KOPT-K1 (cell line): Measurements from ENCODE around the gene SCRN1.
"Not testable (repeated sequence)": the region's sequence is repeated elsewhere in the genome, so short reads cannot be mapped to it uniquely, and the experiment has no call there.

ENCODE experiments used
- H3K27ac ChIP-seq: fragments of 200-600 bp; sonication (generic); 2 replicates; pipeline ENCODE4 v1.5.1; 2016; ENCODE audit warnings: antibody characterized with exemption, mild to moderate bottlenecking, low read depth, low read length; ENCODE audit not compliant: poor library complexity, severe bottlenecking
- H3K36me3 ChIP-seq: fragments of 200-600 bp; sonication (generic); 2 replicates; pipeline ENCODE4 v1.5.1; 2017; ENCODE audit warnings: antibody characterized with exemption, mild to moderate bottlenecking, low read length, moderate library complexity; ENCODE audit not compliant: insufficient read depth
- H3K9me3 ChIP-seq: fragments of 200-600 bp; sonication (generic); 2 replicates; pipeline ENCODE4 v1.5.1; 2017; ENCODE audit warnings: antibody characterized with exemption, low read length, mild to moderate bottlenecking; ENCODE audit not compliant: insufficient read depth, poor library complexity, severe bottlenecking

The SCRN1 gene

GRCh38 chr7:29906200-29907022 is 83.2 kb downstream of the SCRN1 start:
- Histone ChIP-seq H3K36me3 (no peaks in the 10 kb centered on the region), H3K27ac (no peak overlapping the region), H3K9me3 (peaks cover 41% of the 10 kb centered on the region)

GRCh38 chr7:29900745-29901144 is 88.9 kb downstream of the SCRN1 start:
- no peak overlapping the region for H3K27ac ChIP-seq
- H3K36me3 ChIP-seq = no peaks in the 10 kb centered on the region
- H3K9me3 ChIP-seq = peaks cover 11% of the 10 kb centered on the region

GRCh38 chr7:29898301-29898700 is 91.3 kb downstream of the SCRN1 start:
- no peaks in the 10 kb centered on the region for H3K9me3 ChIP-seq
- no peaks in the 10 kb centered on the region for H3K36me3 ChIP-seq
- H3K27ac ChIP-seq = no peak overlapping the region

- no peaks in the 10 kb centered on the region for H3K9me3 ChIP-seq
- H3K27ac ChIP-seq = no peak overlapping the region
- no peaks in the 10 kb centered on the region for H3K36me3 ChIP-seq
Measured at GRCh38 chr7:29896685-29897411, 92.8 kb downstream of the SCRN1 start.

GRCh38 chr7:29895559-29895958 is 94.0 kb downstream of the SCRN1 start:
- no peaks in the 10 kb centered on the region for H3K36me3 ChIP-seq
- no peaks in the 10 kb centered on the region for H3K9me3 ChIP-seq
- no peak overlapping the region for H3K27ac ChIP-seq

GRCh38 chr7:29894256-29894655 is 95.3 kb downstream of the SCRN1 start:
- Histone ChIP-seq H3K27ac (no peak overlapping the region), H3K9me3 (no peaks in the 10 kb centered on the region), H3K36me3 (no peaks in the 10 kb centered on the region)

GRCh38 chr7:29893351-29893965 is 96.1 kb downstream of the SCRN1 start:
- no peak overlapping the region for H3K27ac ChIP-seq
- H3K9me3 ChIP-seq = no peaks in the 10 kb centered on the region
- no peaks in the 10 kb centered on the region for H3K36me3 ChIP-seq

- Histone ChIP-seq H3K9me3 (no peaks in the 10 kb centered on the region), H3K36me3 (no peaks in the 10 kb centered on the region), H3K27ac (no peak overlapping the region)
Measured at GRCh38 chr7:29892231-29892630, 97.4 kb downstream of the SCRN1 start.

GRCh38 chr7:29891766-29892165 is 97.8 kb downstream of the SCRN1 start:
- no peak overlapping the region for H3K27ac ChIP-seq
- H3K36me3 ChIP-seq = no peaks in the 10 kb centered on the region
- no peaks in the 10 kb centered on the region for H3K9me3 ChIP-seq

GRCh38 chr7:29890786-29891185 is 98.8 kb downstream of the SCRN1 start:
- not testable (repeated sequence) for H3K27ac ChIP-seq, H3K36me3 ChIP-seq, H3K9me3 ChIP-seq

- H3K9me3 ChIP-seq = no peaks in the 10 kb centered on the region
- no peak overlapping the region for H3K27ac ChIP-seq
- no peaks in the 10 kb centered on the region for H3K36me3 ChIP-seq
Measured at GRCh38 chr7:29890251-29890650, 99.3 kb downstream of the SCRN1 start.

GRCh38 chr7:29889288-29889687 is 100.3 kb downstream of the SCRN1 start:
- H3K36me3 ChIP-seq = no peaks in the 10 kb centered on the region
- no peak overlapping the region for H3K27ac ChIP-seq
- no peaks in the 10 kb centered on the region for H3K9me3 ChIP-seq

- H3K9me3 ChIP-seq = no peaks in the 10 kb centered on the region
- H3K36me3 ChIP-seq = no peaks in the 10 kb centered on the region
- no peak overlapping the region for H3K27ac ChIP-seq
Measured at GRCh38 chr7:29888006-29888405, 101.6 kb downstream of the SCRN1 start.

GRCh38 chr7:29886827-29887226 is 102.8 kb downstream of the SCRN1 start:
- no peaks in the 10 kb centered on the region for H3K36me3 ChIP-seq
- no peak overlapping the region for H3K27ac ChIP-seq
- H3K9me3 ChIP-seq = no peaks in the 10 kb centered on the region

- Histone ChIP-seq H3K27ac (no peak overlapping the region), H3K9me3 (no peaks in the 10 kb centered on the region), H3K36me3 (no peaks in the 10 kb centered on the region)
Measured at GRCh38 chr7:29885626-29886025, 104.0 kb downstream of the SCRN1 start.
